ENCODE results near the gene PET117. TPM values are rescaled to one million over a fixed set of nuclear protein-coding genes. Genes with fewer than 3 reads are reported as not detected.
"Not testable (repeated sequence)": the region's sequence is repeated elsewhere in the genome, so short reads cannot be mapped to it uniquely, and the experiment has no call there.

PET117 gene
- total RNA-seq, 1 donor from 2014 or later: 13.7 TPM

DNA sequence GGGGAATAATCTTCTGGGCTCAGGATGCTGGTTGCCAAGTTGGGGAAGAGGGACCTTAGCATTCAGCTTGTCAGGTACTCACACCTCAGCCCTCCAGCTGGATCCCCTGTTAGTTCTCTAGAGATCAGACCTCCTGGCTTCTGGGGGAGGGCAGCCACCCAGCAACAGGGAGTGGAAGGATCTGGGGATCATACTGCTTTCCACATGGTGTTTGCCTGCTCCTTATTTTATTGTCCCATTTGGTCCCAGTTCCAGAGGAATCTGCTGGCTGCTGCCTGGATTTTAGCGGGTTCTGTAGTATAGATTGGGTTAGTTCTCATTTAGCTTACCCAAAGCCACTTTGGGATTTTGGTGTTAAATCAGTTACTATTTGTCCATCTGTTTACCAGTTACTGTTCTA is 29.3 kb downstream of the PET117 start:
- no peak for DNase-seq

DNA sequence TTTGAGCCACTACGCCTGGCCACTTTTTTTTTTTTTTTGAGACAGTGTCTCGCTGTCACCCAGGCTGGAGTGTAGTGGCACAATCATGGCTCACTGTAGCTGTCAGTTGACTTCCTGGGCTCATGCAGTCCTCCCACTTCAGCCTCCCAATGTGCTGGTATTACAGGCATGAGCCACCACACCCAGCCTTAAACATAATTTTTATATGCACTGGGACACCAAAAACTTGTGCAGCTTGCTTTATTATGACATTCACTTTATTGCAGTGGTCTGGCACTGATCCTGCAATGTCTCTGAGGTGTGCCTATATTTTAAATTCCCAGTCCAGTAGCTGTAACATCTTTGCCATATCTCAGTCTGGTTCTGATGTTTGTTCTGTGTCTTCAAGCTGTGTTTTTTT is 34.7 kb downstream of the PET117 start:
- Mint-ChIP-seq H3K4me1 (ENCODE audit: low read depth, unreplicated experiment) (peaks cover 2% of the 10 kb centered on the region), H3K9me3 (ENCODE audit: unreplicated experiment) (no peaks in the 10 kb centered on the region), H3K27me3 (ENCODE audit: unreplicated experiment) (no peaks in the 10 kb centered on the region), H3K36me3 (ENCODE audit: unreplicated experiment) (no peaks in the 10 kb centered on the region), H3K4me3 (ENCODE audit: unreplicated experiment) (no peak overlapping the region), H3K27ac (ENCODE audit: unreplicated experiment) (no peak overlapping the region)
- TF ChIP-seq, protein P1, sequence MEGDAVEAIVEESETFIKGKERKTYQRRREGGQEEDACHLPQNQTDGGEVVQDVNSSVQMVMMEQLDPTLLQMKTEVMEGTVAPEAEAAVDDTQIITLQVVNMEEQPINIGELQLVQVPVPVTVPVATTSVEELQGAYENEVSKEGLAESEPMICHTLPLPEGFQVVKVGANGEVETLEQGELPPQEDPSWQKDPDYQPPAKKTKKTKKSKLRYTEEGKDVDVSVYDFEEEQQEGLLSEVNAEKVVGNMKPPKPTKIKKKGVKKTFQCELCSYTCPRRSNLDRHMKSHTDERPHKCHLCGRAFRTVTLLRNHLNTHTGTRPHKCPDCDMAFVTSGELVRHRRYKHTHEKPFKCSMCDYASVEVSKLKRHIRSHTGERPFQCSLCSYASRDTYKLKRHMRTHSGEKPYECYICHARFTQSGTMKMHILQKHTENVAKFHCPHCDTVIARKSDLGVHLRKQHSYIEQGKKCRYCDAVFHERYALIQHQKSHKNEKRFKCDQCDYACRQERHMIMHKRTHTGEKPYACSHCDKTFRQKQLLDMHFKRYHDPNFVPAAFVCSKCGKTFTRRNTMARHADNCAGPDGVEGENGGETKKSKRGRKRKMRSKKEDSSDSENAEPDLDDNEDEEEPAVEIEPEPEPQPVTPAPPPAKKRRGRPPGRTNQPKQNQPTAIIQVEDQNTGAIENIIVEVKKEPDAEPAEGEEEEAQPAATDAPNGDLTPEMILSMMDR (IDR thresholded peaks at IDR 0.05; ENCODE audit: partially characterized antibody, unreplicated experiment): no peak
- DNase-seq: no peak

More for the DNA sequence above, 29.3 kb downstream of the PET117 start:
- TF ChIP-seq, protein P1 (IDR thresholded peaks at IDR 0.05; ENCODE audit: partially characterized antibody, unreplicated experiment): no peak
- no peaks in the 10 kb centered on the region for H3K9me3 Mint-ChIP-seq (ENCODE audit: unreplicated experiment)
- no peak overlapping the region for H3K4me3 Mint-ChIP-seq (ENCODE audit: unreplicated experiment)
- no peaks in the 10 kb centered on the region for H3K27me3 Mint-ChIP-seq (ENCODE audit: unreplicated experiment)
- no peaks in the 10 kb centered on the region for H3K4me1 Mint-ChIP-seq (ENCODE audit: low read depth, unreplicated experiment)
- no peaks in the 10 kb centered on the region for H3K36me3 Mint-ChIP-seq (ENCODE audit: unreplicated experiment)
- no peak overlapping the region for H3K27ac Mint-ChIP-seq (ENCODE audit: unreplicated experiment)

DNA sequence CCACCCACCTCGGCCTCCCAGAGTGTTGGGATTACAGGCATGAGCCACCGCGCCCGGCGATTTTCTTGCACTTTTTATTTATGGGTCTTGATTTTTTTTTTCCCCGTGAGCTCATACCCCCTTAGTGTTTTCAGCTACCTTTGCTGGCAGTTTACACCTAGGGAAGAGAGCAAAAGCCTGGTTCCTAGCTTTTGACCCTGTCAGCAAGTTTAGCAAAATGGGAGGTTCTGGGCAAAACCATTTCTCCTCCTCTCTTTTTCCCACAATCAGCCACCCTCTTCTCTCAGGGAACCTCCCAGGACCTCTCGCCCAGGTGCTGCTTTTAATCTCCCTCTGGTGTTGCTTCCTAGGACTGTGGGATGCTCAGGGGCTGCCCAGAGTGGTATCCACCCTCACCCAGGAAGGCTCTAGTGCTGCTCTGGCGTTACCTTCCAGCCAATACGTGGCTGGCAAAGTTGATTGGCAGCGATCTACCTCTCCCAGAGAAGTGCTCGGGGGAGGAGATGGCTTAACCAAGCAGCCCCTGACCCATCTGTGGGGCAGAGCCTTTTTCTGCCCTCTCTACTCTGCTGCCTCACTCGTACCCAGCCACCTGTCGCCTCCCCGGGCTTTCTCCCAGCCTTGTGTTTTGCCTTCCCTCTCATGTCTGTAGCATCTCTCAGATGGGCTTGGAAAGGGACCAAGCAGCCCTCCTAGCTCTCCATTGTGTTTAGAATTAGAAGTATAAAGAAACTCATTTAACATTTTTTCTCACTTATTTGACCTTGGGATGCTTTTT is 37.4 kb downstream of the PET117 start:
- H3K36me3 Mint-ChIP-seq (ENCODE audit: unreplicated experiment): peaks cover 1% of the 10 kb centered on the region
- peaks cover 2% of the 10 kb centered on the region for H3K9me3 Mint-ChIP-seq (ENCODE audit: unreplicated experiment)
- H3K27me3 Mint-ChIP-seq (ENCODE audit: unreplicated experiment): peaks cover 2% of the 10 kb centered on the region
- peaks cover 2% of the 10 kb centered on the region for H3K4me1 Mint-ChIP-seq (ENCODE audit: low read depth, unreplicated experiment)
- no peak for DNase-seq
- no peak overlapping the region for H3K27ac Mint-ChIP-seq (ENCODE audit: unreplicated experiment)
- TF ChIP-seq, protein P1 (IDR thresholded peaks at IDR 0.05; ENCODE audit: partially characterized antibody, unreplicated experiment): no peak
- H3K4me3 Mint-ChIP-seq (ENCODE audit: unreplicated experiment): no peak overlapping the region

DNA sequence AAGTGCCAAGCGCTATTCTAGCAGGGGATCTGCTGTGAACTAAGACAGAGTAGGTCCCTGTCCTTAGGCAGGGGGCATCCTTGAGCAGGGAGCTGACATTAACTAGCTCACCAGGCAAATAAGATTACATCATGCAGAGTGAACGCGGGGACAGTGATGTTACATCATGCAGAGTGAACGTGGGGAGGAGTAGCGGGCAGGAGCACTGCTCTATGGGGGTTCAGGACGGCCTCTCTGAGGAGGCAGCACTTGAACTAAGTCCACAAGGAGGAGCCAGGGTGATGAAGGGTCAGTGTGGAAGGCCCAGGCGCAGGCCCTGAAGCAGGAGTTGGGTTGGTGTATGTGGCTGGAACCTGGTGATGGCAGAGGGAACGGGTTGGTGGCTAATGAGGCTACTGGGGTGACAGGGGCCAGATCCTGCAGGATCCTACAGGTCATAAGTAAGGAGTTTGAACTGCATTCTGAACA is 38.7 kb downstream of the PET117 start:
- peaks cover 2% of the 10 kb centered on the region for H3K27me3 Mint-ChIP-seq (ENCODE audit: unreplicated experiment)
- TF ChIP-seq, protein P1 (IDR thresholded peaks at IDR 0.05; ENCODE audit: partially characterized antibody, unreplicated experiment): no peak
- H3K27ac Mint-ChIP-seq (ENCODE audit: unreplicated experiment): peak overlapping the region; percentile 83
- H3K9me3 Mint-ChIP-seq (ENCODE audit: unreplicated experiment): peaks cover 5% of the 10 kb centered on the region
- DNase-seq: no peak
- H3K4me1 Mint-ChIP-seq (ENCODE audit: low read depth, unreplicated experiment): peaks cover 2% of the 10 kb centered on the region
- peaks cover 5% of the 10 kb centered on the region for H3K36me3 Mint-ChIP-seq (ENCODE audit: unreplicated experiment)
- H3K4me3 Mint-ChIP-seq (ENCODE audit: unreplicated experiment): no peak overlapping the region

DNA sequence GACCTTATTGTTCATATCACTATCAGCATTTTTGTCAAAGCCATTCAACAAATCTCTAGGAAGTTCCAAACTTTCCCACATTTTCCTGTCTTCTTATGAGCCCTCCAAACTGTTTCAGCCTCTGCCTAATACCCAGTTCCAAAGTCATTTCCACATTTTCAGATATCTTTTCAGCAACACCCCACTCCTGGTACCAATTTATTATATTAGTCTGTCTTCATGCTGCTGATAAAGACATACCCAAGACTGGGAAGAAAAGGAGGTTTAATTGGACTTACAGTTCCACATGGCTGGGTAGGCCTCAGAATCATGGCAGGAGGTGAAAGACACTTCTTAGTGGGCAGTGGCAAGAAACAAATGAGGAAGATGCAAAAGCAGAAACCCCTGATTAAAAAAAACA is 42.7 kb downstream of the PET117 start:
- not testable (repeated sequence) for H3K4me1 Mint-ChIP-seq (ENCODE audit: low read depth, unreplicated experiment); H3K9me3 Mint-ChIP-seq (ENCODE audit: unreplicated experiment); H3K4me3 Mint-ChIP-seq (ENCODE audit: unreplicated experiment); H3K36me3 Mint-ChIP-seq (ENCODE audit: unreplicated experiment); H3K27ac Mint-ChIP-seq (ENCODE audit: unreplicated experiment); DNase-seq; H3K27me3 Mint-ChIP-seq (ENCODE audit: unreplicated experiment)

Data from glutamatergic neuron (in vitro differentiated cells).